AG10803 (cell line): ENCODE data around the gene LRRC61.

Experiments
- DNase-seq: peaks from one replicate; pipeline ENCODE4 v3.0.0; 2010; ENCODE audit warnings: low read depth
- H3K4me3 ChIP-seq: 2 replicates; pipeline ENCODE4 v1.5.1; 2011; ENCODE audit warnings: mild to moderate bottlenecking, low read length, control low read depth
- TF ChIP-seq, protein P1 (sequence below): conservative IDR thresholded peaks from 2 replicates; pipeline ENCODE4 v1.5.1; 2011; ENCODE audit warnings: mild to moderate bottlenecking, low read length, control low read depth, inconsistent platforms

The LRRC61 gene

DNA sequence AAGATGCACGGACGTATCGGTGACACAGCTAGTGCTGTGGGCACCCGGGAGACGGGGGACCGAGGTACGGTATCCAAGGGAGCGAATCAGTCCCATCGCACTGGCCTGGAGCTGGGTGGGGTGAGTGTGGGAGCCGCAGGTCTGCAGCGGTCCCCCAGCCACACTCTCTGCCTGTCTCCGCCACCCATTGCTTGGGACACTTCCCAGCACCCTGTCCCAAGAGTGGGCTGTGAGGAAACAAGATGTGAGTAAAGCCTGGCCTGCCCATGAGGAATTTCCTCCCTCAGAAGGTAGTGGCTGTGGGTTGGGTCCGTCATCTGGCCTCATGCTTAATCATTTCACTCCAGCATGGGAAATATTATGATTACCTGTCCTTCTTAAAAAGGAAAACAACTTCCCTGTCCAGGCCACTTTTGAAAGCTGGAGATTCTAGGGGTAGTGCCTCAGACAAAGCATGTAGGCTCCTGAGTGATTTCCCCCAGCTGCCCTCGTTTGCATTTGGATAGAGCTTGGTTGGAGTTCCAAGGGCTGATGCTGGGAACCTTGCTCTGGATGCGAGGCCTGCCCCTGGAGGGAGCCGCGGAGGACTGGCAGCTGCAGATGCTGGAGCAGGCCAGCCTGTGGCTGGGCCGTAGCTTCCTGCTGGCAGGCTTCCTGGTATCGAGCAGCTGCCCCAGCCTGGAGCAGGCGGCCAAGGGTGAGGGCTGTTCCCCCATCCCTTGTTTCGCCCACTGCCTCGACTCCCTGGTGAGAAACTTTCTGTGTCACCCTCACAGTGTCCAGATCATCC lies 6.4 kb downstream of the LRRC61 start:
- no peak for DNase-seq
- H3K4me3 ChIP-seq, result no peak overlapping the region
- TF ChIP-seq, protein P1, sequence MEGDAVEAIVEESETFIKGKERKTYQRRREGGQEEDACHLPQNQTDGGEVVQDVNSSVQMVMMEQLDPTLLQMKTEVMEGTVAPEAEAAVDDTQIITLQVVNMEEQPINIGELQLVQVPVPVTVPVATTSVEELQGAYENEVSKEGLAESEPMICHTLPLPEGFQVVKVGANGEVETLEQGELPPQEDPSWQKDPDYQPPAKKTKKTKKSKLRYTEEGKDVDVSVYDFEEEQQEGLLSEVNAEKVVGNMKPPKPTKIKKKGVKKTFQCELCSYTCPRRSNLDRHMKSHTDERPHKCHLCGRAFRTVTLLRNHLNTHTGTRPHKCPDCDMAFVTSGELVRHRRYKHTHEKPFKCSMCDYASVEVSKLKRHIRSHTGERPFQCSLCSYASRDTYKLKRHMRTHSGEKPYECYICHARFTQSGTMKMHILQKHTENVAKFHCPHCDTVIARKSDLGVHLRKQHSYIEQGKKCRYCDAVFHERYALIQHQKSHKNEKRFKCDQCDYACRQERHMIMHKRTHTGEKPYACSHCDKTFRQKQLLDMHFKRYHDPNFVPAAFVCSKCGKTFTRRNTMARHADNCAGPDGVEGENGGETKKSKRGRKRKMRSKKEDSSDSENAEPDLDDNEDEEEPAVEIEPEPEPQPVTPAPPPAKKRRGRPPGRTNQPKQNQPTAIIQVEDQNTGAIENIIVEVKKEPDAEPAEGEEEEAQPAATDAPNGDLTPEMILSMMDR, result no peak

- TF ChIP-seq, protein P1, result no peak
- DNase-seq, result no peak
These were observed 7.2 kb downstream of the LRRC61 start for GRCh38 chr7:150330211-150330885.

GRCh38 chr7:150332852-150333635 lies 9.9 kb downstream of the LRRC61 start:
- TF ChIP-seq, protein P1, result no peak
- no peak for DNase-seq

More at GRCh38 chr7:150330211-150330885, 7.2 kb downstream of the LRRC61 start:
- H3K4me3 ChIP-seq, result no peak overlapping the region

DNA sequence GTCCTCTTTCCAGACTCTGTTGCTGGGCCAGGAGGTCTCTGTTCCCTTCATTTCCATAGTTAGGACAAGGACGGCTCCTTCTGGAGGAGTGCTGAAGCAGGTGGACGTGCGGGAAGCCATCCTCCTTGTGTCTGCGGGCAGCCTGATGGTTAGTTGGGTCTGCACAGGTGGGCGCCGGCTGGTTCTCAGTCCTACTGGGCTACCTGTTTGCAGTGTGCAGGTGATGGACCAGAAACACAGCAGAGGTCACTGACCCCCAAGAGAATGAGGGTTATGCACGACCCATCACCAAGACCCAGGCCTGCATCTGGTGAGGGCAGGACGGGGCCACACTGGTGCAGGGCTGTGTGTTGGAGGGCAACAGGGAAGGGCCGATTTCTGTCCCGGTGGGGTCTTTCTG lies 10.5 kb downstream of the LRRC61 start:
- DNase-seq, result no peak
- TF ChIP-seq, protein P1, result no peak
- no peak overlapping the region for H3K4me3 ChIP-seq

More at GRCh38 chr7:150332852-150333635, 9.9 kb downstream of the LRRC61 start:
- H3K4me3 ChIP-seq, result no peak overlapping the region

DNA sequence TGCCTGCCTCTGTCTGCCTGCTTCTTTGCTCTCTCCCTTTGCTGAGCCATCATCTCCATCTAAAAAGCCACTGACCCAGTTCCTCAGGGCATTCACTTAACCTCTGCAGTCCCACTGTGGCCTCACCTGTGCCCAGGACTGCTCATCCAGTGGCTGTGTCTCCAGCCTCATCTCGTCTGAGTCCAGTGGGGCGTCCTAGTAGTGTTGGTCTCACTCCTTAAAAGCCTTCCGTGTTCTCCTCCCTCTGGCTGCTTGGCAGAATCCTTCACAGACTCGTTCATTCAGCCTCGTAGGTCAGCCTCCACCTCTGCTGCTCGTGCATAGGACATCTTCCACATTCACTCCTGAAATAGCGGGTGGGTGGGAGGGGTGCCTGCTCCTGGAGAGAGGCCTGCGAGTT lies 11.0 kb downstream of the LRRC61 start:
- H3K4me3 ChIP-seq, result no peak overlapping the region
- TF ChIP-seq, protein P1, result no peak
- no peak for DNase-seq

DNA sequence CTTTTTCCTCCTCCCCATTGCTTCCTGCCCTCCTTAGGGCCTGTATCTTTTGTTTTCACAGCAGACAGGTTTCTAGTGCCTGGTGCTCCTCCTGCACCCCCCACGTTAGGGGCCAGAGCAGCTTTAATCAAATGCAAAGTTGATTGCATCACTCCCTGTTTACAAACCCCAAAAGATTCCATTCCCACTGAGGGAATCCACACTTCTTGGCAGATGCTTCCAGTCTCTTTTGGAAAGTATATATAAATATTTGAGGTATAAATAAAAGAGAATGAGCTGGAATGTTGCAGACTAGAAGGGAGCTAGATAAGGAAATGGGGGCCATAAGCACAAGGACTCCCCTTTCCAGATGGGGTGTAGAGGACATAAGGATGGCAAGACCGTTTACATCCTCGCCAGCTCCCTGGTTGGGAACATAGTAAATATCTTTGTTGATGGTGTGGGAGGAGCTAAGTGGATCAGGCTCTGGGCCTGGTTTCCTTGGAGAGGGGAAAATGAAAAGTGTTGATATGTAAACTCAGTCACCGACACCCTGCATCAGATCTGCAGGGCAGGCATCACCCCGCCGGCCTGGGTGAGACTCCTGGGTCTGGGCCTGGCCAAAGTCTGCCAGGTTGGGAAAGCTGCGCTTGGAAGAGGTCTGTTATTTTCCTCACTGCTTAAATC lies 12.1 kb downstream of the LRRC61 start:
- peak; percentile 86 for DNase-seq
- H3K4me3 ChIP-seq, result no peak overlapping the region
- TF ChIP-seq, protein P1, result no peak
